T-helper 9 cell (primary cell): ENCODE data around the gene HCRTR1.

Source experiments
- DNase-seq: peaks from one replicate; pipeline ENCODE4 v3.0.0-alpha.2; 2020
- total RNA-seq, 2 donors: gene quantifications; one replicate each; lab custom pipeline; 2026; lab: John Stamatoyannopoulos, UW

HCRTR1 gene
- total RNA-seq = 0 reads per million in 2 donors

- no peak for DNase-seq
Observed at GRCh38 chr1:31617218-31617915, at the start of gene HCRTR1. TSS of gene HCRTR1 (plus strand) at chr1:31617689. CDS start at chr1:31619193, 1,504 bp downstream.

- no peak for DNase-seq
Observed at GRCh38 chr1:31567956-31568570, 49.4 kb upstream of the HCRTR1 start.

GRCh38 chr1:31568895-31569595 is 48.4 kb upstream of the HCRTR1 start:
- DNase-seq = no peak

- no peak for DNase-seq
Observed at GRCh38 chr1:31569596-31570173, 47.8 kb upstream of the HCRTR1 start.

- no peak for DNase-seq
Observed at GRCh38 chr1:31570228-31570627, 47.3 kb upstream of the HCRTR1 start.

- DNase-seq = no peak
Observed at GRCh38 chr1:31570906-31571305, 46.6 kb upstream of the HCRTR1 start.

GRCh38 chr1:31571340-31572295 is 45.9 kb upstream of the HCRTR1 start:
- DNase-seq = no peak

- DNase-seq = no peak
Observed at GRCh38 chr1:31572323-31573104, 45.0 kb upstream of the HCRTR1 start.

- no peak for DNase-seq
Observed at GRCh38 chr1:31573261-31573660, 44.2 kb upstream of the HCRTR1 start.

GRCh38 chr1:31574749-31575368 is 42.6 kb upstream of the HCRTR1 start:
- no peak for DNase-seq

GRCh38 chr1:31575369-31576140 is 41.9 kb upstream of the HCRTR1 start:
- DNase-seq = no peak

GRCh38 chr1:31576201-31576669 is 41.3 kb upstream of the HCRTR1 start, which contains the start of gene TINAGL1:
TSS of gene TINAGL1 (plus strand) at chr1:31576515. CDS start at chr1:31577149, 634 bp downstream.
- DNase-seq = no peak

- DNase-seq = no peak
Observed at GRCh38 chr1:31576743-31577455, 40.6 kb upstream of the HCRTR1 start.

- no peak for DNase-seq
Observed at GRCh38 chr1:31577515-31578192, 39.8 kb upstream of the HCRTR1 start.

GRCh38 chr1:31579374-31579773 is 38.1 kb upstream of the HCRTR1 start:
- no peak for DNase-seq

GRCh38 chr1:31580513-31580870 is 37.0 kb upstream of the HCRTR1 start:
- DNase-seq = no peak

- no peak for DNase-seq
Observed at GRCh38 chr1:31580891-31581603, 36.4 kb upstream of the HCRTR1 start.
